Measurements from ENCODE around the gene SETDB2. TPM values are rescaled to one million over a fixed set of nuclear protein-coding genes. Genes with fewer than 3 reads are reported as not detected.

SETDB2 gene
- total RNA-seq, 1 experiment from 2014 or later, result 5.9 TPM

- Mint-ChIP-seq H3K4me1 (peaks cover 23% of the 10 kb centered on the region), H3K9me3 (no peaks in the 10 kb centered on the region), H3K27ac (no peak overlapping the region), H3K27me3 (ENCODE audit: low read depth) (peaks cover 57% of the 10 kb centered on the region), H3K4me3 (no peak overlapping the region), H3K36me3 (no peaks in the 10 kb centered on the region)
- CTCF ChIA-PET, result no interaction called here
- POLR2A ChIA-PET, result no interaction called here
- no peak for TF ChIP-seq MXD4 (CRISPR knock-in tag; IDR thresholded peaks at IDR 0.05; ENCODE audit: borderline replicate concordance)
- TF ChIP-seq JUN (CRISPR knock-in tag; IDR thresholded peaks at IDR 0.05), result no peak
- no peak for TF ChIP-seq ZNF671 (CRISPR knock-in tag; IDR thresholded peaks at IDR 0.05)
- no peak for TF ChIP-seq FOXJ3 (CRISPR knock-in tag; IDR thresholded peaks at IDR 0.05; ENCODE audit: borderline replicate concordance)
- TF ChIP-seq OVOL2 (CRISPR knock-in tag; IDR thresholded peaks at IDR 0.05; ENCODE audit: borderline replicate concordance), result no peak
- TF ChIP-seq GABPB1 (CRISPR knock-in tag; IDR thresholded peaks at IDR 0.05), result no peak
- no peak for TF ChIP-seq HMGXB4 (CRISPR knock-in tag; IDR thresholded peaks at IDR 0.05)
- no peak for TF ChIP-seq IRF2 (CRISPR knock-in tag; IDR thresholded peaks at IDR 0.05; ENCODE audit: borderline replicate concordance, low read depth)
- TF ChIP-seq TEAD4 (CRISPR knock-in tag; IDR thresholded peaks at IDR 0.05), result no peak
- TF ChIP-seq CBFB (CRISPR knock-in tag; IDR thresholded peaks at IDR 0.05; ENCODE audit: low read depth), result no peak
- TF ChIP-seq ATF2 (CRISPR knock-in tag; IDR thresholded peaks at IDR 0.05; ENCODE audit: borderline replicate concordance, low read depth), result no peak
- no peak for TF ChIP-seq ZMAT4 (CRISPR knock-in tag; IDR thresholded peaks at IDR 0.05)
- no peak for TF ChIP-seq ZNF425 (CRISPR knock-in tag; conservative IDR thresholded peaks at IDR 0.05)
- no peak for TF ChIP-seq MAX (CRISPR knock-in tag; IDR thresholded peaks at IDR 0.05)
- ATAC-seq (no peak), DNase-seq (ENCODE audit: low spot score) (no peak)
These were observed 26.9 kb upstream of the SETDB2 start for GRCh38 chr13:49417161-49417560.

- CTCF ChIA-PET, result no interaction called here
- H3K4me3 Mint-ChIP-seq, result no peak overlapping the region
- peaks cover 15% of the 10 kb centered on the region for H3K4me1 Mint-ChIP-seq
- POLR2A ChIA-PET, result no interaction called here
- H3K27ac Mint-ChIP-seq, result no peak overlapping the region
- DNase-seq (ENCODE audit: low spot score), result no peak
- no peaks in the 10 kb centered on the region for H3K36me3 Mint-ChIP-seq
- H3K9me3 Mint-ChIP-seq, result no peaks in the 10 kb centered on the region
- no peak for TF ChIP-seq ZNF263 (CRISPR knock-in tag; IDR thresholded peaks at IDR 0.05; ENCODE audit: low read depth)
- no peak for TF ChIP-seq ZNF317 (CRISPR knock-in tag; IDR thresholded peaks at IDR 0.05; ENCODE audit: borderline replicate concordance, low read depth)
- no peak for TF ChIP-seq ZBTB43 (CRISPR knock-in tag; IDR thresholded peaks at IDR 0.05)
- TF ChIP-seq KAT7 (CRISPR knock-in tag; IDR thresholded peaks at IDR 0.05; ENCODE audit: borderline replicate concordance), result no peak
- no peak for TF ChIP-seq CREM (CRISPR knock-in tag; IDR thresholded peaks at IDR 0.05)
- no peak for TF ChIP-seq SP1 (CRISPR knock-in tag; conservative IDR thresholded peaks at IDR 0.05)
- no peak for TF ChIP-seq NR2C2 (CRISPR knock-in tag; IDR thresholded peaks at IDR 0.05)
- no peak for TF ChIP-seq ZMAT4 (CRISPR knock-in tag; IDR thresholded peaks at IDR 0.05)
- no peak for TF ChIP-seq FOXP1 (CRISPR knock-in tag; IDR thresholded peaks at IDR 0.05; ENCODE audit: borderline replicate concordance)
- TF ChIP-seq AFF4 (CRISPR knock-in tag; IDR thresholded peaks at IDR 0.05; ENCODE audit: borderline replicate concordance), result no peak
- no peak for TF ChIP-seq USF2 (CRISPR knock-in tag; IDR thresholded peaks at IDR 0.05)
- peaks cover 47% of the 10 kb centered on the region for H3K27me3 Mint-ChIP-seq (ENCODE audit: low read depth)
- ATAC-seq, result no peak
These were observed 25.9 kb upstream of the SETDB2 start for GRCh38 chr13:49418206-49418605.
